Activated CD4-positive, alpha-beta T cell treated with anti-CD3 and anti-CD28 coated beads for 36 hours (primary cell): ENCODE measurements around the gene MYO15B. TPM values are rescaled to one million over a fixed set of nuclear protein-coding genes. Genes with fewer than 3 reads are reported as not detected.

Experiments
- ATAC-seq: fragments of 200-7000 bp; cut with Tn5 transposase; one replicate; pipeline ENCODE4 v1.10.0; 2021; ENCODE audit warnings: mild to moderate bottlenecking, moderate library complexity
- CTCF ChIA-PET: fragments of 350-600 bp; sonication (Branson Sonifier 250); formaldehyde crosslinking; loops from one replicate; lab custom pipeline; 2021; ENCODE audit warnings: antibody characterized with exemption; lab: Charles Lee
- POLR2A ChIA-PET: fragments of 350-600 bp; sonication (Branson Sonifier 250); formaldehyde crosslinking; loops from one replicate; lab custom pipeline; 2021; ENCODE audit warnings: antibody characterized with exemption, inconsistent platforms; lab: Charles Lee
- DNase-seq: peaks from one replicate; pipeline ENCODE4 v3.0.0-alpha.2; 2020
- H3K27ac Mint-ChIP-seq: one replicate; pipeline ENCODE4 v1.8.0; 2021; ENCODE audit warnings: mixed read lengths
- H3K27me3 Mint-ChIP-seq: one replicate; pipeline ENCODE4 v1.8.0; 2021; ENCODE audit warnings: mixed read lengths
- H3K36me3 Mint-ChIP-seq: one replicate; pipeline ENCODE4 v1.8.0; 2021; ENCODE audit warnings: low read depth, mixed read lengths
- H3K4me1 Mint-ChIP-seq: one replicate; pipeline ENCODE4 v1.8.0; 2021; ENCODE audit warnings: mixed read lengths
- H3K4me3 Mint-ChIP-seq: one replicate; pipeline ENCODE4 v1.8.0; 2021; ENCODE audit warnings: mild to moderate bottlenecking, moderate library complexity, mixed read lengths
- H3K9me3 Mint-ChIP-seq: one replicate; pipeline ENCODE4 v1.8.0; 2021; ENCODE audit warnings: low read depth, mixed read lengths
- intact Hi-C, 2 experiments: fragments of 100-400 bp; cut with DNase I in 1 of 2; cut with micrococcal nuclease in 1 of 2; formaldehyde crosslinking; loops; one replicate each; pipeline versions ENCODE4 v1.14.2 to v1.15.1; 2022 to 2024; cut with DNase I, micrococcal nuclease
- total RNA-seq, 2 experiments: library from RNA; stranded (reverse); gene quantifications; one replicate each; pipeline ENCODE4 v1.2.3, GENCODE V29; 2021

The MYO15B gene
- total RNA-seq, 2 experiments from 2014 or later: 20.8 to 22.4 TPM

DNA sequence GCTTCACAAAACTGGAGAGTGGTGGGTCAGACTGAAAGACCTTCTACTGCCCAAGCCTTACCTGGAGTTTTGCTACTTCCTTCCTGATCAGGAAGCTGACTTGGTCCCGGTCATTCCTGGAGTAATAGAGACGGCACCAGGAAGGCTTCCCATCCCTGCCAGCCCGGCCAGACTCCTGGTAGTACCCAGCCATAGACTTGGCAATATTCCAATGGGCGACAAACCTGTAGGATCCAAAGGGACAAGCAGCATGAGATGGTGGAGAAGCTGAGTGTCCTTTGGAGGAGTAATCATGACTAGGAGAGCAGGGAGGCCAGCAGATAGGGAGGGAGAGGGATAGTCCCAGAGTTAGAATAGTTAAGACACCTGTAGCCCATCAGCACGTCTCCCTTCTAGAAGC, 70.6 kb downstream of the MYO15B start:
- Mint-ChIP-seq H3K27ac (no peak overlapping the region), H3K9me3 (no peaks in the 10 kb centered on the region), H3K4me1 (no peaks in the 10 kb centered on the region), H3K27me3 (no peaks in the 10 kb centered on the region), H3K36me3 (peaks cover 14% of the 10 kb centered on the region), H3K4me3 (no peak overlapping the region)
- intact Hi-C loops: no loop called here
- ChIA-PET CTCF (interaction anchor here (0.6 to 4.5 kb wide), 9 partner anchors 9 to 90 kb away, joined by 3 to 23 read pairs (median 3); partner anchors contain the start of genes RECQL5, SAP30BP and SMIM5), POLR2A (no interaction called here)
- no peak for DNase-seq
- ATAC-seq: no peak

- no peak overlapping the region for H3K4me3 Mint-ChIP-seq
- intact Hi-C loops: no loop called here
- no peak overlapping the region for H3K27ac Mint-ChIP-seq
- peaks cover 9% of the 10 kb centered on the region for H3K4me1 Mint-ChIP-seq
- ATAC-seq: no peak
- H3K36me3 Mint-ChIP-seq: peaks cover 14% of the 10 kb centered on the region
- no peaks in the 10 kb centered on the region for H3K9me3 Mint-ChIP-seq
- no peak for DNase-seq
- no peaks in the 10 kb centered on the region for H3K27me3 Mint-ChIP-seq
- ChIA-PET POLR2A (no interaction called here), CTCF (interaction anchor here (0.7 to 1.6 kb wide), 2 partner anchors 10 to 24 kb away, joined by 3 to 5 read pairs; no protein-coding TSS in a partner anchor)
Measured at GRCh38 chr17:75661531-75661930, 73.9 kb downstream of the MYO15B start.

DNA sequence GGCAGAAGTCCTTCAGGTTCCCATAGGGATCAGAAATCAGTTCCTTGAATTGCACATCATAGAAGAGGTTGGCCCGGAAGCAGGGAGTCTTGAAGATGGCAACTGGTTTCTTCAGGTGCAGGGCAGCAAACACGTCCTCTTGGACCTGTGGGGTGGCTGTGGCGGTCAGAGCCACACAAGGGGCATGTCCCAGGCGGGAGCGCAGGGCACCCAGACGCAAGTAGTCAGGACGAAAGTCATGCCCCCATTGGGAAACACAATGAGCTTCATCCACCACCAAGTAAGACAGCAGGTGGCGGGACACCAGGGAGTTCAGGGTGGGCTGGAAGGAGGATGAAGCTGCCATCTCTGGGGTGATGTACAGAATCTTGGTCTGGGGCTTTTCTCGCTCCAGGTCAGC, 74.9 kb downstream of the MYO15B start:
- ATAC-seq: no peak
- intact Hi-C loops: no loop called here
- H3K9me3 Mint-ChIP-seq: no peaks in the 10 kb centered on the region
- DNase-seq: no peak
- ChIA-PET POLR2A (interaction anchor here (0.7 kb wide), 1 partner anchor 15 kb away, joined by 3 read pairs; no protein-coding TSS in a partner anchor), CTCF (interaction anchor here (0.6 kb wide), 1 partner anchor 108 kb away, joined by 3 read pairs; no protein-coding TSS in a partner anchor)
- H3K27ac Mint-ChIP-seq: no peak overlapping the region
- peaks cover 9% of the 10 kb centered on the region for H3K4me1 Mint-ChIP-seq
- H3K4me3 Mint-ChIP-seq: no peak overlapping the region
- peaks cover 11% of the 10 kb centered on the region for H3K36me3 Mint-ChIP-seq
- no peaks in the 10 kb centered on the region for H3K27me3 Mint-ChIP-seq

- no peaks in the 10 kb centered on the region for H3K27me3 Mint-ChIP-seq
- peaks cover 18% of the 10 kb centered on the region for H3K4me1 Mint-ChIP-seq
- intact Hi-C loops: no loop called here
- H3K27ac Mint-ChIP-seq: no peak overlapping the region
- ChIA-PET CTCF (interaction anchor here (1.0 to 5.1 kb wide), 2 partner anchors 85 to 89 kb away, joined by 3 to 55 read pairs; no protein-coding TSS in a partner anchor), POLR2A (no interaction called here)
- H3K36me3 Mint-ChIP-seq: peaks cover 17% of the 10 kb centered on the region
- no peak overlapping the region for H3K4me3 Mint-ChIP-seq
- DNase-seq (no peak), ATAC-seq (no peak)
- H3K9me3 Mint-ChIP-seq: no peaks in the 10 kb centered on the region
Measured at GRCh38 chr17:75664099-75664549, 76.5 kb downstream of the MYO15B start.

DNA sequence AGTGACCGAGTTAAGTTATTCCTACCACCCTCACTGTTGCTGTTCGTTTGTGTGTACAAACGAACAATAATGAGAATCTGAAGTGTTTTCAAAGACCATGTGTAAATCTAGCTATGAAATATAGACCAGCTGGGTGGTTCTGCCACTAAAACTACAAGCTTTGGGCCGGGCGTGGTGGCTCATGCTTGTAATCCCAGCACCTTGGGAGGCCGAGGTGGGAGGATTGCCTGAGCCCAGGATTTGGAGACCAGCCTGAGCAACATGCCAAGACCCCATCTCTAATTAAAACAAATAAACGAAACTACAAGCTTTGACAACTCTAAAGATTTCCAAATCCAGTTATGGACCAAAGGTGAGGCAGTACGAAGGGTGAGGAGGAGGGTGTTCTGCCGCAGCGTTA, 78.4 kb downstream of the MYO15B start:
- Mint-ChIP-seq H3K27me3 (no peaks in the 10 kb centered on the region), H3K36me3 (peaks cover 26% of the 10 kb centered on the region), H3K4me1 (peaks cover 28% of the 10 kb centered on the region), H3K4me3 (no peak overlapping the region), H3K9me3 (no peaks in the 10 kb centered on the region), H3K27ac (no peak overlapping the region)
- no peak for ATAC-seq
- POLR2A ChIA-PET: interaction anchor here (0.5 to 0.9 kb wide), 2 partner anchors 110 to 240 kb away, joined by 3 read pairs; no protein-coding TSS in a partner anchor
- CTCF ChIA-PET: interaction anchor here (0.6 to 5.1 kb wide), 6 partner anchors 21 to 347 kb away, joined by 3 to 55 read pairs (median 4); no protein-coding TSS in a partner anchor
- no peak for DNase-seq
- intact Hi-C loops: loop anchor here (2.0 to 5.0 kb wide), 2 partner anchors 151 to 634 kb away; partner anchors contain the start of gene CASKIN2 (in 1 of the 2)

GRCh38 chr17:75666959-75667790, 79.6 kb downstream of the MYO15B start, which contains the start of the genes RECQL5 and SAP30BP:
RECQL5 (minus strand) TSS chr17:75667154; CDS start chr17:75666557, 597 bp downstream.
SAP30BP (plus strand) TSS chr17:75667338; CDS start chr17:75667373, 35 bp downstream.
- peak; percentile 100 for ATAC-seq
- Mint-ChIP-seq H3K4me3 (no peak within 1 kb of the TSS), H3K4me1 (peaks cover 34% of the 10 kb centered on the region), H3K9me3 (no peaks in the 10 kb centered on the region), H3K27ac (no peak within 1 kb of the TSS), H3K27me3 (no peaks in the 10 kb centered on the region), H3K36me3 (peaks cover 27% of the 10 kb centered on the region)
- peak; percentile 99 for DNase-seq
- intact Hi-C loops: loop anchor here (1.0 to 5.0 kb wide), 11 partner anchors 78 to 635 kb away; partner anchors contain the start of genes ACOX1 (in 1 of the 2), CASKIN2 (in 1 of the 2), GGA3 (in 1 of the 2) and MIF4GD (in 1 of the 2)
- POLR2A ChIA-PET: interaction anchor here (0.7 to 1.5 kb wide), 3 partner anchors 108 to 225 kb away, joined by 3 read pairs; no protein-coding TSS in a partner anchor
- CTCF ChIA-PET: interaction anchor here (0.7 to 5.1 kb wide), 6 partner anchors 9 to 116 kb away, joined by 3 to 55 read pairs (median 8); no protein-coding TSS in a partner anchor

GRCh38 chr17:75667825-75668224, 80.2 kb downstream of the MYO15B start:
- intact Hi-C loops: loop anchor here (1.0 to 5.0 kb wide), 11 partner anchors 79 to 636 kb away; partner anchors contain the start of genes ACOX1 (in 1 of the 2), CASKIN2 (in 1 of the 2), GGA3 (in 1 of the 2) and MIF4GD (in 1 of the 2)
- Mint-ChIP-seq H3K4me3 (no peak overlapping the region), H3K36me3 (peaks cover 25% of the 10 kb centered on the region), H3K27me3 (no peaks in the 10 kb centered on the region), H3K9me3 (no peaks in the 10 kb centered on the region), H3K27ac (no peak overlapping the region), H3K4me1 (peaks cover 34% of the 10 kb centered on the region)
- CTCF ChIA-PET: interaction anchor here (1.4 to 5.1 kb wide), 5 partner anchors 13 to 115 kb away, joined by 4 to 55 read pairs (median 9); no protein-coding TSS in a partner anchor
- POLR2A ChIA-PET: interaction anchor here (1.5 kb wide), 1 partner anchor 112 kb away, joined by 3 read pairs; no protein-coding TSS in a partner anchor
- DNase-seq: no peak
- no peak for ATAC-seq

DNA sequence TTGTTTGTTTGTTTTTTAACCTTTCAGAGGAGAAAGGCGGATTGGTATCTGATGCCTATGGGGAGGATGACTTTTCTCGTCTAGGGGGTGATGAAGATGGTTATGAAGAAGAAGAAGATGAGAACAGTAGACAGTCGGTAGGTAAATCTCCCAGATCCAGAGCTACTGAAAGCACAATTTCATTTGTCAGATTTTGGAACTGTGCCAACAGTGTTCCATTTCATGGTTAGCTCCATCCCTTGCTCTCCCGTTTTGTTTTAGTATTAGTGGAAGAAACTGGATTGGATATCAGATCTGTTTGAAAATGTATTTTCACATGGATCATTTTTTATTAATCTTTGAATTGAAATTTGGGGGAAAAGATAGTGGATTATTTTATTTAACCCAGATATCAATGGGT, 80.9 kb downstream of the MYO15B start:
- H3K4me1 Mint-ChIP-seq: peaks cover 34% of the 10 kb centered on the region
- CTCF ChIA-PET: interaction anchor here (2.0 to 5.1 kb wide), 3 partner anchors 14 to 85 kb away, joined by 9 to 55 read pairs (median 13); no protein-coding TSS in a partner anchor
- H3K36me3 Mint-ChIP-seq: peaks cover 25% of the 10 kb centered on the region
- H3K27me3 Mint-ChIP-seq: no peaks in the 10 kb centered on the region
- intact Hi-C loops: loop anchor here in 1 of 2 experiments (5.0 kb wide), 1 partner anchor 636 kb away; no protein-coding TSS in a partner anchor
- H3K9me3 Mint-ChIP-seq: no peaks in the 10 kb centered on the region
- ATAC-seq (no peak), DNase-seq (no peak)
- no peak overlapping the region for H3K27ac Mint-ChIP-seq
- POLR2A ChIA-PET: no interaction called here
- no peak overlapping the region for H3K4me3 Mint-ChIP-seq

GRCh38 chr17:75670868-75671267, 83.3 kb downstream of the MYO15B start:
- Mint-ChIP-seq H3K36me3 (peaks cover 23% of the 10 kb centered on the region), H3K27ac (no peak overlapping the region), H3K4me1 (peaks cover 34% of the 10 kb centered on the region), H3K9me3 (no peaks in the 10 kb centered on the region), H3K27me3 (no peaks in the 10 kb centered on the region), H3K4me3 (no peak overlapping the region)
- ChIA-PET CTCF (interaction anchor here (0.7 to 9.8 kb wide), 6 partner anchors 13 to 185 kb away, joined by 3 to 140 read pairs (median 10); partner anchors contain the start of gene SMIM5), POLR2A (no interaction called here)
- intact Hi-C loops: no loop called here
- ATAC-seq: no peak
- no peak for DNase-seq

DNA sequence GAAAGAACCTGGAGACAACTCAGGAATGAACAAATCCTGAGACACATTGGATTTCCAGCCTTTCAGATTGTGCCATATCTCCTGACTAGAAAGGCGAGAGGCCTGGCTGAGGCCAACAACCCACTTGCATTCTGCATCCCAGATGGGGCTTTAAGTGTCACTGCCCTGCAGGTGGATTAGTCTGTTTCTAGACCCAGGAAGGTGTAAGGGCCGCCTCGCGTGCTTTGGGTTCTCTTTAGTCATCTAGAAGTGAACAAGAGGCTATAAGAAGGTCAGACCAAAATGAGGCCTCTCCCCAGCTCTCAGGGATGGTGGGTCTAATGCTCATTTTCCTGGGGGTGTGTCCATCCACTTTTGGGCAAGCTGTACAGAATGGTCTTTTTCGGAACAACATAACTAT, 84.4 kb downstream of the MYO15B start:
- H3K36me3 Mint-ChIP-seq: peaks cover 26% of the 10 kb centered on the region
- H3K4me1 Mint-ChIP-seq: peaks cover 29% of the 10 kb centered on the region
- H3K4me3 Mint-ChIP-seq: no peak overlapping the region
- ChIA-PET POLR2A (interaction anchor here (1.1 kb wide), 1 partner anchor 17 kb away, joined by 3 read pairs; no protein-coding TSS in a partner anchor), CTCF (interaction anchor here (0.6 to 9.8 kb wide), 10 partner anchors 11 to 313 kb away, joined by 3 to 140 read pairs (median 7); partner anchors contain the start of genes GALK1 and SMIM5)
- intact Hi-C loops: no loop called here
- H3K27ac Mint-ChIP-seq: no peak overlapping the region
- no peaks in the 10 kb centered on the region for H3K9me3 Mint-ChIP-seq
- H3K27me3 Mint-ChIP-seq: no peaks in the 10 kb centered on the region
- no peak for DNase-seq
- ATAC-seq: no peak
